ENCODE results near the gene DNAJB5. TPM values are rescaled to one million over a fixed set of nuclear protein-coding genes. Genes with fewer than 3 reads are reported as not detected.
A peak's percentile ranks its signal among the peaks of the same experiment; 100 is the strongest.
"Not testable (repeated sequence)": the region's sequence is repeated elsewhere in the genome, so short reads cannot be mapped to it uniquely, and the experiment has no call there.

Gene DNAJB5
- polyA plus RNA-seq (2011; rRNA removed) (5.1 and 9.5 TPM in 2 replicates), polyA minus RNA-seq (2011; rRNA and poly(A)+ RNA removed) (5.2 and 6.5 TPM in 2 replicates)

DNA sequence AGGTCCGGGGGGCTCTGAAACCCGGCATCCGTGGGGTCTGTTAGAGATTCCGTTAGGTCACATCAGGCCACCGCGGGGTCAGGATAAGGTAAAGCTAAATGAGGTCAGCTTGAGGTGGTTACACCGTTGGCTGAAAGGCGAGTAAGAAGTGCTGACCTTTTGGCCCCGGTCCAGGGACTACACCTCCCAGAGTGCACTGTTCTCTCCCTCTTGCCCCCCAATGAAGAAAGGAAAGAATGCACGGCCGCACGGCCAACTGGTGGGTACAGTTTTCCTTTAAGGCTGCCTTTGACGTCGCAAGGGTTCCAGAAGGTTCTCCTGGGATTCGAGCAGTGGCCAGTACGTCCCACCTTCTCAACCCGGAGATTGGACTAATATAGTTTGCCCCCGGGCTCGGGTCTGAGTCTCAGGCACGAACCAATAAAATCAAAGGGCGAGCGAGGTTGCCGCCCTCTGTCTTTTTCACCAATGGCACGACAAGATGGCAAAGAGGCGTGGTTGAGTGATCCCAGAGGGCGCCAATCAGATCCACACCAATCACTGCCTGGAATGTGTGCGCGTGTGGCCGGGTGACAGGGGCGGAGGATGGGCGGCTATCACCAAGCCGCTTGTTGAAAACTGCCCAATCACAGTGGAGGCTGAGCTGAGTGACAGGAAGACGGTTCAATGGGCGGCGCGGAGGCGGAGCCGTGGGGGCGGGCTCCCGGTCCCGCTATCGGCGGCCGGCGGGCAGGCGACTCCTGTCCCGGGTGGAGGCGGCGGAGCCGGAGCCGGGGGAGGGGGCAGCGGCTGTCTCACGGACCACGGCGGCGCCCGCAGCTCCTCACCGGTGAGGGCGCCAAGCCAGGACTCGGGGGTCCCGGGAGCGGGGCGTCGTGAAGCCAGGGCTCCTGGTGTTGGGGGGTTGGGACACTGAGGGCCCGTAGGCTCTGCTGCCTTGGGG, at the start of gene DNAJB5:
DNAJB5 (plus strand) TSS at position 743 of the 943 bp plus-strand sequence. CDS start 886 bp downstream, outside the sequence.
- Histone ChIP-seq H3K9me3 (ENCODE audit: control insufficient read depth, insufficient read depth, low read length) (no peaks in the 10 kb centered on the region), H3K4me3 (ENCODE audit: low read depth, low read length) (peak within 1 kb of the TSS; percentile 87), H3K27me3 (ENCODE audit: control insufficient read depth, insufficient read depth, low read length) (no peaks in the 10 kb centered on the region), H3K27ac (ENCODE audit: low read depth, low read length) (peak within 1 kb of the TSS; percentile 70)
- ChIA-PET CTCF (interaction anchor here (0.8 to 1.5 kb wide), 5 partner anchors 27 to 107 kb away, joined by 3 to 12 read pairs (median 4); partner anchors contain the start of gene PIGO), POLR2A (interaction anchor here (0.5 to 1.2 kb wide), 6 partner anchors 10 to 109 kb away, joined by 3 to 13 read pairs (median 3); partner anchors contain the start of gene VCP)
- DNase-seq (ENCODE audit: low read depth, low spot score): peak; percentile 99
- TF ChIP-seq, protein P1, sequence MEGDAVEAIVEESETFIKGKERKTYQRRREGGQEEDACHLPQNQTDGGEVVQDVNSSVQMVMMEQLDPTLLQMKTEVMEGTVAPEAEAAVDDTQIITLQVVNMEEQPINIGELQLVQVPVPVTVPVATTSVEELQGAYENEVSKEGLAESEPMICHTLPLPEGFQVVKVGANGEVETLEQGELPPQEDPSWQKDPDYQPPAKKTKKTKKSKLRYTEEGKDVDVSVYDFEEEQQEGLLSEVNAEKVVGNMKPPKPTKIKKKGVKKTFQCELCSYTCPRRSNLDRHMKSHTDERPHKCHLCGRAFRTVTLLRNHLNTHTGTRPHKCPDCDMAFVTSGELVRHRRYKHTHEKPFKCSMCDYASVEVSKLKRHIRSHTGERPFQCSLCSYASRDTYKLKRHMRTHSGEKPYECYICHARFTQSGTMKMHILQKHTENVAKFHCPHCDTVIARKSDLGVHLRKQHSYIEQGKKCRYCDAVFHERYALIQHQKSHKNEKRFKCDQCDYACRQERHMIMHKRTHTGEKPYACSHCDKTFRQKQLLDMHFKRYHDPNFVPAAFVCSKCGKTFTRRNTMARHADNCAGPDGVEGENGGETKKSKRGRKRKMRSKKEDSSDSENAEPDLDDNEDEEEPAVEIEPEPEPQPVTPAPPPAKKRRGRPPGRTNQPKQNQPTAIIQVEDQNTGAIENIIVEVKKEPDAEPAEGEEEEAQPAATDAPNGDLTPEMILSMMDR (IDR thresholded peaks at IDR 0.05; ENCODE audit: low read depth, low read length): no peak

DNA sequence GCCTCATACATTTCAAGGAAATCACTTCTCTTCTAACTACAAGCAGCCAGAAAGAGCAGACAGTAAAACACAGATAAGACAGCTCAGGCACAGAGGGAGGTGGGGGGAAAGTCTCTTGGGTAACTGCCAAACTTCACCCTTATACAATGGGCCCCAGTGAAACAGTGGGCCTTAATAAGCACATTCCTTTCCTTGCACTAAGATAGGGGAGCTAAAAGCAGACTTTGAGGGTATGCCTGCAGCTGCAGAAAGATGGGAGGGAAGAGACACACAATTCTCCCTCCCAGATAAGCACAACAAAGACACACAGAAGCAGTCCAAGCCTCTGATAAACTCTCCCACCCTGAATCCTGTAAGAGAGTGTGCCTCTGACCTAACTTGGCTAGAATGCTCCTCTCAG, 49.6 kb upstream of the DNAJB5 start:
- not testable (repeated sequence) for DNase-seq (ENCODE audit: low read depth, low spot score); H3K4me3 ChIP-seq (ENCODE audit: low read depth, low read length)

DNA sequence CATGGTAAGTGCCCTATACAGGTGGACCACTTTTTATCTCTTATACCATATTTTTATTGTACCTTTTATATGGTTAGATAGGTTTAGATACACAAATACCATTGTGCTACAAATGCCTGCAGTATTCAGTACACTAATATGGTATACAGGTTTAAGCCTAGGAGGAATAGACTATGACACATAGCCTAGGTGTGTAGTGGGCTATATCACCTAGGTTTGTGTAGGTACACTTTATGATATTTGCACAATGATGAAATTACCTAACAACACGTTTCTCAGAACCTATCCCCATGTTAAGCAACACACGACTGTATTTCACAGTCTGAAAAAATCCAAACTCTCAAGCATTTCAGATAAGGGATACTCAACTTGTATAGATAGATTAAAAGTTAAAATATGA, 41.1 kb upstream of the DNAJB5 start:
- Histone ChIP-seq H3K27me3 (ENCODE audit: control insufficient read depth, insufficient read depth, low read length) (peaks cover 12% of the 10 kb centered on the region), H3K4me3 (ENCODE audit: low read depth, low read length) (no peak overlapping the region), H3K9me3 (ENCODE audit: control insufficient read depth, insufficient read depth, low read length) (no peaks in the 10 kb centered on the region), H3K27ac (ENCODE audit: low read depth, low read length) (no peak overlapping the region)
- DNase-seq (ENCODE audit: low read depth, low spot score): no peak
- POLR2A ChIA-PET: no interaction called here
- TF ChIP-seq, protein P1 (IDR thresholded peaks at IDR 0.05; ENCODE audit: low read depth, low read length): no peak
- CTCF ChIA-PET: no interaction called here

More for the DNA sequence above, 49.6 kb upstream of the DNAJB5 start:
- CTCF ChIA-PET; H3K27me3 ChIP-seq (ENCODE audit: control insufficient read depth, insufficient read depth, low read length); H3K9me3 ChIP-seq (ENCODE audit: control insufficient read depth, insufficient read depth, low read length); H3K27ac ChIP-seq (ENCODE audit: low read depth, low read length); POLR2A ChIA-PET: not testable (repeated sequence)

DNA sequence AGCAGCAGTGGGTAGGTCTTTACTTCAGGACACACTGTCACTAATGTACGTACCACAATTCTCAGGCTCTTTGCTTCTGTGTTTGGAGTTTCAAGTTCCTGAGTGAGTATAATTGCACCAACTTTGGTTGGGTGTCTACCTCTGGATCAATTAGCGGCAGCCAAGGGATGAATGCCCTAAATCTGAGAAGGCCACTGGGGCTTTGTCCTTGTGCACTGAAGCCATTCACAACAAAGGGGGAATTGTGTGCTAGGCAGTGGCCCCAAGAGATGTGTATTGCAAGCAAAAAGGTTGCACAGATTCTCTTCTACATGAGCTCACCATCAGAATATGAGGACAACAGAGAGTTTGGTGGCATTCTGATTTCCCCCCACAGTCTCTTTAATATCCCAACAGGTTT, 35.3 kb upstream of the DNAJB5 start:
- ChIA-PET CTCF (no interaction called here), POLR2A (no interaction called here)
- Histone ChIP-seq H3K4me3 (ENCODE audit: low read depth, low read length) (no peak overlapping the region), H3K9me3 (ENCODE audit: control insufficient read depth, insufficient read depth, low read length) (no peaks in the 10 kb centered on the region; the same call in 1 of the 2 replicates), H3K27ac (ENCODE audit: low read depth, low read length) (no peak overlapping the region), H3K27me3 (ENCODE audit: control insufficient read depth, insufficient read depth, low read length) (peaks cover 34% of the 10 kb centered on the region)
- TF ChIP-seq, protein P1 (IDR thresholded peaks at IDR 0.05; ENCODE audit: low read depth, low read length): no peak
- no peak for DNase-seq (ENCODE audit: low read depth, low spot score)

DNA sequence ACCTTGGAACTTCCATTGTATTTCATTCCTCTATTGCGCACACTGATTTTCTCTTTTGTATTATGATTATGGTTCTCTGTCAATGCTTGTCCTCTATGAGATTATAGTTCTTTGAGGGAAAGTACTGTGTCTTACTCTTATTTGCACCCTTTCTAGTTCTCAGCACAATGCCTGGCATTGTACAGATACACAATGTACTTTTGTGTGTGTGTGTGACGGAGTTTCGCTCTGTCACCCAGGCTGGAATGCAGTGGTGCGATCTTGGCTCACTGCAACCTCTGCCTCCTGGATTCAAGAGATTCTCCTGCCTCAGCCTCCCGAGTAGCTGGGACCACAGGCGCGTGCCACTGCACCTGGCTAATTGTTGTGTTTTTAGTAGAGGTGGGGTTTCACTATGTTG, 33.5 kb upstream of the DNAJB5 start:
- H3K27me3 ChIP-seq (ENCODE audit: control insufficient read depth, insufficient read depth, low read length): peaks cover 51% of the 10 kb centered on the region
- H3K4me3 ChIP-seq (ENCODE audit: low read depth, low read length); CTCF ChIA-PET; POLR2A ChIA-PET; H3K9me3 ChIP-seq (ENCODE audit: control insufficient read depth, insufficient read depth, low read length); DNase-seq (ENCODE audit: low read depth, low spot score); H3K27ac ChIP-seq (ENCODE audit: low read depth, low read length): not testable (repeated sequence)

DNA sequence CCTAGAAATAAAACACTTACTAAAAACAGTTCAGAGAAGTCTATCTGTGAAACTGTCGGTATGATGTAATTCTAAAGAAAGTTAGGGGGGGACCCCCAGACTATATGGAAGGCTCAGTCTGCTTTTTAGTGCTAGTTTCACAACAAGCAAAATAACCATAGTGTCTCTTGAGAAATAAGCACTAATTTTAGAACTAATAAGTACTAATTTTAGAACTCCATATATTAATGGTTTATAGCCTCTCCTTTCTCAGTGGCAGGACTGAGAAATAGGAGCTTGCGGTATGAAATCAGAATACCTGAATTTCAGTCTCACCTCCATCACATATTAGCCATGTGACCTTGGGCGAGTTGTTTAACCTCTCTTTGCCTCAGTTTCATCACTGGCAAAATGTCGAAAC, 32.9 kb upstream of the DNAJB5 start:
- no peak for DNase-seq (ENCODE audit: low read depth, low spot score)
- H3K27me3 ChIP-seq (ENCODE audit: control insufficient read depth, insufficient read depth, low read length): peaks cover 57% of the 10 kb centered on the region
- no peaks in the 10 kb centered on the region; the same call in 1 of the 2 replicates for H3K9me3 ChIP-seq (ENCODE audit: control insufficient read depth, insufficient read depth, low read length)
- ChIA-PET CTCF (no interaction called here), POLR2A (no interaction called here)
- TF ChIP-seq, protein P1 (IDR thresholded peaks at IDR 0.05; ENCODE audit: low read depth, low read length): no peak
- H3K27ac ChIP-seq (ENCODE audit: low read depth, low read length): no peak overlapping the region
- H3K4me3 ChIP-seq (ENCODE audit: low read depth, low read length): no peak overlapping the region

Data from AG04450 (cell line).